ENCODE measurements around the gene PLA2G4E. TPM values are rescaled to one million over a fixed set of nuclear protein-coding genes. Genes with fewer than 3 reads are reported as not detected.

The PLA2G4E gene
- total RNA-seq, 1 experiment from 2014 or later = not detected

DNA sequence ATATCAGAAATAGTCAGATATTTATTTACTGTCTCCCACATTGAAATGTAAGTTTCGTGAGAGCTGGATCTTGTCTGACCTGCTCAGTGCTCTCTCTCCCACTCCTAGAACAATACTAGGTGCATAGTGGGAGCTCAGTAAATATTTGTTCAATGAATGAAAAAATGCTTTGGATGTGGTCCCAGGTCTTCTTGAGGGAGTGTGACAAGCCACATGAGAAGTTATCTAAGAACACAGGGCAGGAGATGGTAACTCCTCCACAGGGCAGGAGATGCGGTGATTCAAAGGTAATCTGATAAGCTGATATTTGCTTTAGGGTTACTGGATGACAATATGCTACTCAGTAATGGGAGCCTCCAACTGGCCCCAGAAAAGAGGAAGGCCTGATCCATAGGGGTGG lies 25.8 kb upstream of the PLA2G4E start (continued):
- no peak for TF ChIP-seq YY1 (IDR thresholded peaks at IDR 0.05; ENCODE audit: extremely low read depth, insufficient replicate concordance, low read depth, low read length)
- no peak for TF ChIP-seq ZFX (IDR thresholded peaks at IDR 0.05)
- no peak for TF ChIP-seq CEBPB (IDR thresholded peaks at IDR 0.05; ENCODE audit: low read depth)
- TF ChIP-seq SRF (IDR thresholded peaks at IDR 0.05; ENCODE audit: low read depth) = no peak
- TF ChIP-seq RAD21 (IDR thresholded peaks at IDR 0.05; ENCODE audit: low read depth) = no peak
- TF ChIP-seq, protein P1, sequence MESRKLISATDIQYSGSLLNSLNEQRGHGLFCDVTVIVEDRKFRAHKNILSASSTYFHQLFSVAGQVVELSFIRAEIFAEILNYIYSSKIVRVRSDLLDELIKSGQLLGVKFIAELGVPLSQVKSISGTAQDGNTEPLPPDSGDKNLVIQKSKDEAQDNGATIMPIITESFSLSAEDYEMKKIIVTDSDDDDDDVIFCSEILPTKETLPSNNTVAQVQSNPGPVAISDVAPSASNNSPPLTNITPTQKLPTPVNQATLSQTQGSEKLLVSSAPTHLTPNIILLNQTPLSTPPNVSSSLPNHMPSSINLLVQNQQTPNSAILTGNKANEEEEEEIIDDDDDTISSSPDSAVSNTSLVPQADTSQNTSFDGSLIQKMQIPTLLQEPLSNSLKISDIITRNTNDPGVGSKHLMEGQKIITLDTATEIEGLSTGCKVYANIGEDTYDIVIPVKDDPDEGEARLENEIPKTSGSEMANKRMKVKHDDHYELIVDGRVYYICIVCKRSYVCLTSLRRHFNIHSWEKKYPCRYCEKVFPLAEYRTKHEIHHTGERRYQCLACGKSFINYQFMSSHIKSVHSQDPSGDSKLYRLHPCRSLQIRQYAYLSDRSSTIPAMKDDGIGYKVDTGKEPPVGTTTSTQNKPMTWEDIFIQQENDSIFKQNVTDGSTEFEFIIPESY (IDR thresholded peaks at IDR 0.05; ENCODE audit: extremely low read depth, insufficient replicate concordance, low read length) = no peak
- TF ChIP-seq CBX3 (IDR thresholded peaks at IDR 0.05; ENCODE audit: low read depth) = no peak
- TF ChIP-seq POLR2AphosphoS5 (IDR thresholded peaks at IDR 0.05; ENCODE audit: low read depth, low read length) = no peak

DNA sequence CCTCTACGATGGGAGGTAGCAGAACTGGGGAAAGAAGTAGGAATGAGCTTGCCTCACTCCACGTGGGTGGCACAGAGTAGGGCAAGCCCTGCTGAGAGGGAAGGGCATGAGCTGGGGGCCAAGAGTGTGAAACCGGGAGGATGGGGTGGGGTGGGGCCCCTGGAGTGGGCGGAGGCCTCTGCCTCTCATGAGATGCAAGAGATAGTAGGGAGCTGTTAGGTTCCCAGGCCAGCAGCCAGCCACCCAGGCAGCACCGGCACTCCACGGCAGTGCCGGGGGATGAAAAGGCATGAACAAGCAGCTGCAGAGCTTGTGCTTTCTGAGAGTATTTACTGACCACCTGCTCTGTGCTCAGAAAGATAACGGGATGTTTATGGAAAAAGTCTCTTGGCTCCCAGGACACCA lies 24.4 kb upstream of the PLA2G4E start:
- TF ChIP-seq SRF (IDR thresholded peaks at IDR 0.05; ENCODE audit: low read depth) = no peak
- no peak for TF ChIP-seq RAD21 (IDR thresholded peaks at IDR 0.05; ENCODE audit: low read depth)
- TF ChIP-seq, protein P1 (IDR thresholded peaks at IDR 0.05; ENCODE audit: extremely low read depth, insufficient replicate concordance, low read length) = no peak
- TF ChIP-seq POLR2A (IDR thresholded peaks at IDR 0.05; ENCODE audit: borderline replicate concordance, extremely low read depth, insufficient read depth, insufficient read length) = no peak
- TF ChIP-seq, protein P2, sequence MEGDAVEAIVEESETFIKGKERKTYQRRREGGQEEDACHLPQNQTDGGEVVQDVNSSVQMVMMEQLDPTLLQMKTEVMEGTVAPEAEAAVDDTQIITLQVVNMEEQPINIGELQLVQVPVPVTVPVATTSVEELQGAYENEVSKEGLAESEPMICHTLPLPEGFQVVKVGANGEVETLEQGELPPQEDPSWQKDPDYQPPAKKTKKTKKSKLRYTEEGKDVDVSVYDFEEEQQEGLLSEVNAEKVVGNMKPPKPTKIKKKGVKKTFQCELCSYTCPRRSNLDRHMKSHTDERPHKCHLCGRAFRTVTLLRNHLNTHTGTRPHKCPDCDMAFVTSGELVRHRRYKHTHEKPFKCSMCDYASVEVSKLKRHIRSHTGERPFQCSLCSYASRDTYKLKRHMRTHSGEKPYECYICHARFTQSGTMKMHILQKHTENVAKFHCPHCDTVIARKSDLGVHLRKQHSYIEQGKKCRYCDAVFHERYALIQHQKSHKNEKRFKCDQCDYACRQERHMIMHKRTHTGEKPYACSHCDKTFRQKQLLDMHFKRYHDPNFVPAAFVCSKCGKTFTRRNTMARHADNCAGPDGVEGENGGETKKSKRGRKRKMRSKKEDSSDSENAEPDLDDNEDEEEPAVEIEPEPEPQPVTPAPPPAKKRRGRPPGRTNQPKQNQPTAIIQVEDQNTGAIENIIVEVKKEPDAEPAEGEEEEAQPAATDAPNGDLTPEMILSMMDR (IDR thresholded peaks at IDR 0.05 in 2 of 3, conservative IDR thresholded peaks at IDR 0.05 in 1 of 3; ENCODE audit: borderline replicate concordance in 1 of 3, insufficient read depth in 1 of 3, low read depth in 2 of 3, low read length in 2 of 3) = no peak
- no peaks in the 10 kb centered on the region for H4K20me1 ChIP-seq (ENCODE audit: insufficient read depth)
- POLR2A ChIA-PET = no interaction called here
- H3K4me1 ChIP-seq (ENCODE audit: control insufficient read depth in 1 of 2, insufficient read depth in 2 of 2, low read length in 2 of 2) = no peaks in the 10 kb centered on the region
- RAD21 ChIA-PET (ENCODE audit: low non-redundant PET in 1 of 2, low total read pairs in 2 of 2, uncharacterized antibody in 2 of 2, unreplicated experiment in 2 of 2) = no interaction called here
- no peak overlapping the region for H2AFZ ChIP-seq (ENCODE audit: low read depth, low read length, poor library complexity, severe bottlenecking)
- intact Hi-C loops (cut with micrococcal nuclease) = no loop called here
- H3K9me3 ChIP-seq (ENCODE audit: control insufficient read depth in 1 of 2, insufficient read depth in 1 of 2, low read depth in 1 of 2, low read length in 2 of 2) = no peaks in the 10 kb centered on the region
- H3K27me3 ChIP-seq (ENCODE audit: insufficient read depth, low read length) = no peaks in the 10 kb centered on the region
- DNase-seq (ENCODE audit: low read depth, low spot score) (no peak), ATAC-seq (no peak)
- no peaks in the 10 kb centered on the region for H3K9me2 ChIP-seq (ENCODE audit: insufficient read depth)
- no peaks in the 10 kb centered on the region for H3K36me3 ChIP-seq (ENCODE audit: control insufficient read depth in 1 of 2, insufficient read depth in 2 of 2, low read length in 2 of 2)
- H3K79me2 ChIP-seq (ENCODE audit: insufficient read depth, low read length) = no peaks in the 10 kb centered on the region
- no peak overlapping the region for H3K27ac ChIP-seq (ENCODE audit: low read depth, low read length)
- no peak overlapping the region for H3K4me2 ChIP-seq (ENCODE audit: low read length)
- BruUV-seq (replicated peaks) = no TSS peak
- H3K9ac ChIP-seq (ENCODE audit: low read length) = no peak overlapping the region
- H3K4me3 ChIP-seq (replicated peaks in 1 of 2; ENCODE audit: low read depth in 1 of 2, low read length in 2 of 2) = no peak overlapping the region
- CTCF ChIA-PET = no interaction called here

Data from HCT116 (cell line).